WTC11 (cell line): ENCODE data around the gene MEAF6.

ENCODE experiments used
- CTCF ChIP-seq: fragments of 200-600 bp; IDR thresholded peaks from 2 replicates; pipeline ENCODE4 v1.8.0; 2022; ENCODE audit warnings: antibody characterized with exemption
- MAX ChIP-seq: sonication (generic); formaldehyde crosslinking; IDR thresholded peaks from 2 replicates; pipeline ENCODE4 v1.8.0; 2022; ENCODE audit warnings: mild to moderate bottlenecking, missing genetic modification reagents
- RELA ChIP-seq: sonication (generic); formaldehyde crosslinking; IDR thresholded peaks from 2 replicates; pipeline ENCODE4 v1.8.1; 2022; ENCODE audit warnings: missing genetic modification reagents, mild to moderate bottlenecking, borderline replicate concordance
- SMAD3 ChIP-seq: sonication (generic); formaldehyde crosslinking; IDR thresholded peaks from 2 replicates; pipeline ENCODE4 v1.8.0; 2022; ENCODE audit warnings: missing genetic modification reagents, mild to moderate bottlenecking, borderline replicate concordance
- SMAD4 ChIP-seq: sonication (generic); formaldehyde crosslinking; IDR thresholded peaks from 2 replicates; pipeline ENCODE4 v1.8.0; 2022; ENCODE audit warnings: mild to moderate bottlenecking, missing genetic modification reagents
- ZNF512 ChIP-seq: sonication (generic); formaldehyde crosslinking; IDR thresholded peaks from 2 replicates; pipeline ENCODE4 v1.8.1; 2022; ENCODE audit warnings: missing genetic modification reagents, borderline replicate concordance

- TF ChIP-seq RELA (CRISPR knock-in tag) (no peak), SMAD3 (CRISPR knock-in tag) (no peak), SMAD4 (no peak), ZNF512 (CRISPR knock-in tag) (no peak), MAX (no peak), CTCF (no peak)
Measured at GRCh38 chr1:37446874-37447273, 67.7 kb downstream of the MEAF6 start.
